NCI-H2171 (cell line): ENCODE measurements around the gene VIL1.

Experiments used
- DNase-seq: peaks from one replicate; lab custom pipeline; 2025; lab: John Stamatoyannopoulos, UW

Gene VIL1

GRCh38 chr2:218438596-218438995 is 19.7 kb downstream of the VIL1 start:
- DNase-seq: no peak

GRCh38 chr2:218444692-218445357 is 25.9 kb downstream of the VIL1 start:
- DNase-seq: no peak

GRCh38 chr2:218445602-218446001 is 26.7 kb downstream of the VIL1 start:
- DNase-seq: no peak

GRCh38 chr2:218446547-218446946 is 27.6 kb downstream of the VIL1 start:
- DNase-seq: no peak

GRCh38 chr2:218447072-218447471 is 28.1 kb downstream of the VIL1 start:
- DNase-seq: no peak

GRCh38 chr2:218448934-218449333 is 30.0 kb downstream of the VIL1 start:
- DNase-seq: no peak

- DNase-seq: no peak
Measured at GRCh38 chr2:218452079-218452478, 33.2 kb downstream of the VIL1 start.

GRCh38 chr2:218456849-218457248 is 37.9 kb downstream of the VIL1 start:
- DNase-seq: no peak

- DNase-seq: no peak
Measured at GRCh38 chr2:218458598-218458997, 39.7 kb downstream of the VIL1 start.

GRCh38 chr2:218465987-218466633 is 47.2 kb downstream of the VIL1 start:
- DNase-seq: no peak

- no peak for DNase-seq
Measured at GRCh38 chr2:218470448-218470847, 51.5 kb downstream of the VIL1 start.

- DNase-seq: no peak
Measured at GRCh38 chr2:218471036-218471435, 52.1 kb downstream of the VIL1 start.

GRCh38 chr2:218471982-218472381 is 53.1 kb downstream of the VIL1 start:
- no peak for DNase-seq

GRCh38 chr2:218472988-218473387 is 54.1 kb downstream of the VIL1 start:
- no peak for DNase-seq

GRCh38 chr2:218474527-218474926 is 55.6 kb downstream of the VIL1 start:
- no peak for DNase-seq

- DNase-seq: no peak
Measured at GRCh38 chr2:218476676-218477075, 57.8 kb downstream of the VIL1 start.

- no peak for DNase-seq
Measured at GRCh38 chr2:218477247-218477646, 58.3 kb downstream of the VIL1 start.

- no peak for DNase-seq
Measured at GRCh38 chr2:218478544-218478943, 59.6 kb downstream of the VIL1 start.

GRCh38 chr2:218479595-218479994 is 60.7 kb downstream of the VIL1 start:
- DNase-seq: no peak

- no peak for DNase-seq
Measured at GRCh38 chr2:218482651-218483050, 63.7 kb downstream of the VIL1 start.

- peak; percentile 69 for DNase-seq
Measured at GRCh38 chr2:218485986-218486667, 67.2 kb downstream of the VIL1 start.

GRCh38 chr2:218500501-218501060 is 81.7 kb downstream of the VIL1 start:
- no peak for DNase-seq

- no peak for DNase-seq
Measured at GRCh38 chr2:218501665-218502064, 82.7 kb downstream of the VIL1 start.
